Upper lobe of left lung (tissue), 4 donors: ENCODE data around the gene OLIG1.

ENCODE experiments used
- POLR2A ChIP-seq, 4 donors: fragments of 450-650 bp; IDR thresholded peaks; one replicate each; pipeline ENCODE4 v1.5.1; 2016 to 2017; ENCODE audit warnings: antibody characterized with exemption in 4 of 4, mild to moderate bottlenecking in 2 of 4
- TF ChIP-seq, protein P1 (sequence below), 6 experiments: fragments of 450-650 bp in 4 of 6; fragments of 200-600 bp in 2 of 6; sonication (generic) in 2 of 6; IDR thresholded peaks; one replicate each; pipeline ENCODE4 v1.5.1; 2016 to 2019; ENCODE audit warnings: antibody characterized with exemption in 6 of 6

DNA sequence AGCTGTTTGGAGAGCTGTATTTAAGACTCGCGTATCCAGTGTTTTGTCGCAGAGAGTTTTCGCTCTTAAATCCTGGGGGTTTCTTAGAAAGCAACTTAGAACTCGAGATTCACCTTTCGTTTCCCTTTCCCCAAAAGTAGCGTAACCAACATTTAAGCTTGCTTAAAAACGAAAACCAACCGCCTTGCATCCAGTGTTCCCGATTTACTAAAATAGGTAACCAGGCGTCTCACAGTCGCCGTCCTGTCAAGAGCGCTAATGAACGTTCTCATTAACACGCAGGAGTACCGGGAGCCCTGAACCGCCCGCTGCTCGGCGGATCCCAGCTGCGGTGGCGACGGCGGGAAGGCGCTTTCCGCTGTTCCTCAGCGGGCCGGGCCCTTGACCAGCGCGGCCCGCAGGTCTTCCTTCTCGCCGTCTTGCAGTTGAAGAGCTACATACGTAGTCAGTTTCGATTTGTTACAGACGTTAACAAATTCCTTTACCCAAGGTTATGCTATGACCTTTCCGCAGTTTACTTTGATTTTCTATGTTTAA, 1.9 kb downstream of the OLIG1 start:
- TF ChIP-seq, protein P1, sequence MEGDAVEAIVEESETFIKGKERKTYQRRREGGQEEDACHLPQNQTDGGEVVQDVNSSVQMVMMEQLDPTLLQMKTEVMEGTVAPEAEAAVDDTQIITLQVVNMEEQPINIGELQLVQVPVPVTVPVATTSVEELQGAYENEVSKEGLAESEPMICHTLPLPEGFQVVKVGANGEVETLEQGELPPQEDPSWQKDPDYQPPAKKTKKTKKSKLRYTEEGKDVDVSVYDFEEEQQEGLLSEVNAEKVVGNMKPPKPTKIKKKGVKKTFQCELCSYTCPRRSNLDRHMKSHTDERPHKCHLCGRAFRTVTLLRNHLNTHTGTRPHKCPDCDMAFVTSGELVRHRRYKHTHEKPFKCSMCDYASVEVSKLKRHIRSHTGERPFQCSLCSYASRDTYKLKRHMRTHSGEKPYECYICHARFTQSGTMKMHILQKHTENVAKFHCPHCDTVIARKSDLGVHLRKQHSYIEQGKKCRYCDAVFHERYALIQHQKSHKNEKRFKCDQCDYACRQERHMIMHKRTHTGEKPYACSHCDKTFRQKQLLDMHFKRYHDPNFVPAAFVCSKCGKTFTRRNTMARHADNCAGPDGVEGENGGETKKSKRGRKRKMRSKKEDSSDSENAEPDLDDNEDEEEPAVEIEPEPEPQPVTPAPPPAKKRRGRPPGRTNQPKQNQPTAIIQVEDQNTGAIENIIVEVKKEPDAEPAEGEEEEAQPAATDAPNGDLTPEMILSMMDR (IDR thresholded peaks at IDR 0.05): no peak
- TF ChIP-seq POLR2A (IDR thresholded peaks at IDR 0.05): no peak
